T-cell (primary cell): ENCODE data around the gene PSD4. TPM values are rescaled to one million over a fixed set of nuclear protein-coding genes. Genes with fewer than 3 reads are reported as not detected.

ENCODE experiments used
- ATAC-seq, 4 experiments: fragments of 200-7000 bp in 3 of 4; fragments of 150-1000 bp in 1 of 4; cut with Tn5 transposase; replicated peaks in 1 of 4; 1 replicate in 3 of 4; 2 replicates in 1 of 4; pipeline ENCODE4 v1.10.0; 2021; ENCODE audit warnings: moderate library complexity in 3 of 4, mild to moderate bottlenecking in 2 of 4, moderate number of reproducible peaks in 1 of 4
- CTCF ChIA-PET, 2 donors: fragments of 300-600 bp; sonication (Branson Sonifier 250); formaldehyde crosslinking; loops; one replicate each; lab custom pipeline; 2022; ENCODE audit warnings: antibody characterized with exemption in 2 of 2; lab: Charles Lee
- POLR2A ChIA-PET, 2 donors: fragments of 300-600 bp; sonication (Branson Sonifier 250); formaldehyde crosslinking; loops; one replicate each; lab custom pipeline; 2022; ENCODE audit warnings: antibody characterized with exemption in 2 of 2; lab: Charles Lee
- DNase-seq, 35 experiments: peaks; one replicate each; pipeline versions ENCODE4 v3.0.0 to v3.0.0-alpha.2; 2013 to 2023
- H3K27ac ChIP-seq: one replicate; pipeline ENCODE4 v1.5.1; 2013; ENCODE audit warnings: low read length
- H3K27me3 ChIP-seq, 2 experiments: replicated peaks in 1 of 2; 1 replicate in 1 of 2; 2 replicates in 1 of 2; pipeline versions ENCODE4 v1.6.1 to v1.7.0; 2013; ENCODE audit warnings: low read length in 1 of 2, mixed read lengths in 1 of 2; ENCODE audit not compliant: control insufficient read depth in 2 of 2, insufficient read depth in 2 of 2; ENCODE audit errors: extremely low read depth in 1 of 2
- H3K36me3 ChIP-seq, 2 donors: 1 replicate in 1 of 2; 2 replicates in 1 of 2; pipeline versions ENCODE4 v1.6.1 to v1.7.0; 2013; ENCODE audit warnings: low read length in 1 of 2; ENCODE audit not compliant: control insufficient read depth in 2 of 2, insufficient read depth in 1 of 2; ENCODE audit errors: extremely low read depth in 1 of 2
- H3K4me1 ChIP-seq, 2 experiments: 1 replicate in 1 of 2; 2 replicates in 1 of 2; pipeline versions ENCODE4 v1.6.1 to v1.7.0; 2013; ENCODE audit warnings: low read length in 2 of 2, mixed read lengths in 1 of 2; ENCODE audit not compliant: insufficient read depth in 2 of 2, control insufficient read depth in 1 of 2; ENCODE audit errors: extremely low read depth in 1 of 2
- H3K4me3 ChIP-seq, 2 donors: 1 replicate in 1 of 2; 2 replicates in 1 of 2; pipeline versions ENCODE4 v1.5.1 to v1.7.0; 2013; ENCODE audit warnings: mild to moderate bottlenecking in 2 of 2, low read length in 1 of 2, moderate library complexity in 1 of 2; ENCODE audit not compliant: control insufficient read depth in 1 of 2; ENCODE audit errors: extremely low read depth in 1 of 2
- H3K9me3 ChIP-seq: 2 replicates; pipeline ENCODE4 v1.7.0; 2013
- H3K27ac Mint-ChIP-seq, 2 donors: one replicate each; pipeline ENCODE4 v1.8.0; 2020 to 2021; ENCODE audit warnings: mild to moderate bottlenecking in 2 of 2, mixed read lengths in 2 of 2
- H3K27me3 Mint-ChIP-seq, 2 donors: one replicate each; pipeline ENCODE4 v1.8.0; 2021 to 2022; ENCODE audit warnings: mixed read lengths in 2 of 2
- H3K36me3 Mint-ChIP-seq: one replicate; pipeline ENCODE4 v1.8.0; 2021; ENCODE audit warnings: mixed read lengths
- H3K4me1 Mint-ChIP-seq, 3 donors: one replicate each; pipeline ENCODE4 v1.8.0; 2020 to 2022; ENCODE audit warnings: mixed read lengths in 3 of 3, mild to moderate bottlenecking in 1 of 3
- H3K4me3 Mint-ChIP-seq, 3 donors: one replicate each; pipeline ENCODE4 v1.8.0; 2020 to 2022; ENCODE audit warnings: mild to moderate bottlenecking in 3 of 3, mixed read lengths in 3 of 3, moderate library complexity in 3 of 3
- H3K9me3 Mint-ChIP-seq, 3 donors: one replicate each; pipeline ENCODE4 v1.8.0; 2020 to 2022; ENCODE audit warnings: mixed read lengths in 3 of 3
- WGBS: methylation state at CpG from one replicate; pipeline ENCODE4 v1.1.5; 2013; ENCODE audit warnings: missing lambda C conversion rate; ENCODE audit not compliant: insufficient coverage; 5-methylcytosine and 5-hydroxymethylcytosine counted together
- total RNA-seq, 35 experiments: library from RNA in 6 of 35; stranded (reverse) in 6 of 35; fragments of 120-200 nt in 1 of 35; gene quantifications; one replicate each; pipeline versions ENCODE4 v1.2.1 to v1.2.4 and lab custom pipeline; 2013 to 2026

Gene PSD4
- total RNA-seq, 5 donors from 2014 or later (not counting 1 experiment from before 2014, with no cell fraction given) = 145 to 217 (median 150) TPM

- no CpG with 5 or more reads among the region's 6 CpGs for WGBS
- CTCF ChIA-PET = interaction anchor here (1.6 to 1.7 kb wide), 2 partner anchors 13 kb away, joined by 5 read pairs; no protein-coding TSS in a partner anchor
Measured at GRCh38 chr2:113216891-113217454, 43.2 kb downstream of the PSD4 start.

GRCh38 chr2:113217455-113218282 is 43.9 kb downstream of the PSD4 start:
- Histone ChIP-seq H3K36me3 (no peaks in the 10 kb centered on the region), H3K27me3 (peaks cover 0 to 38% of the 10 kb centered on the region in 2 experiments), H3K4me3 (no peak overlapping the region), H3K27ac (no peak overlapping the region), H3K4me1 (peaks cover 9 to 14% of the 10 kb centered on the region in 2 experiments), H3K9me3 (no peaks in the 10 kb centered on the region)
- WGBS = 70% methylated on average over 11 of the region's 15 CpGs
- Mint-ChIP-seq H3K27me3 (peaks cover 0 to 2% of the 10 kb centered on the region in 2 donors), H3K4me3 (peak overlapping the region in 2 of 3 donors; percentile 13 to 51), H3K4me1 (peaks cover 19 to 20% (median 19%) of the 10 kb centered on the region in 3 donors), H3K9me3 (no peaks in the 10 kb centered on the region), H3K27ac (no peak overlapping the region), H3K36me3 (no peaks in the 10 kb centered on the region)
- ChIA-PET CTCF (interaction anchor here (1.6 to 1.7 kb wide), 2 partner anchors 13 to 14 kb away, joined by 5 read pairs; no protein-coding TSS in a partner anchor), POLR2A (no interaction called here)
- peak in 1 of 35 experiments; percentile 19 for DNase-seq
- peak in 2 of 4 experiments; percentile 20 to 36 for ATAC-seq

More at GRCh38 chr2:113216891-113217454, 43.2 kb downstream of the PSD4 start:
- POLR2A ChIA-PET = no interaction called here
- no peaks in the 10 kb centered on the region for H3K9me3 Mint-ChIP-seq
- Histone ChIP-seq H3K36me3 (no peaks in the 10 kb centered on the region), H3K27me3 (peaks cover 0 to 40% of the 10 kb centered on the region in 2 experiments), H3K9me3 (no peaks in the 10 kb centered on the region), H3K27ac (no peak overlapping the region), H3K4me3 (no peak overlapping the region), H3K4me1 (peaks cover 9 to 14% of the 10 kb centered on the region in 2 experiments)
- H3K27me3 Mint-ChIP-seq = peaks cover 0 to 4% of the 10 kb centered on the region in 2 donors
- ATAC-seq (no peak), DNase-seq (no peak)
- H3K27ac Mint-ChIP-seq = no peak overlapping the region
- H3K4me1 Mint-ChIP-seq = peaks cover 19 to 20% (median 19%) of the 10 kb centered on the region in 3 donors
- H3K4me3 Mint-ChIP-seq = peak overlapping the region in 1 of 3 donors; percentile 51
- H3K36me3 Mint-ChIP-seq = no peaks in the 10 kb centered on the region

- Mint-ChIP-seq H3K27ac (no peak overlapping the region), H3K9me3 (no peaks in the 10 kb centered on the region), H3K36me3 (no peaks in the 10 kb centered on the region), H3K4me3 (peak overlapping the region in 1 of 3 donors; percentile 15), H3K4me1 (peaks cover 19 to 20% (median 19%) of the 10 kb centered on the region in 3 donors), H3K27me3 (peaks cover 0 to under 1% of the 10 kb centered on the region in 2 donors)
- DNase-seq (peak in 1 of 35 experiments; percentile 21), ATAC-seq (no peak)
- Histone ChIP-seq H3K9me3 (no peaks in the 10 kb centered on the region), H3K4me3 (no peak overlapping the region), H3K4me1 (peaks cover 9 to 14% of the 10 kb centered on the region in 2 experiments), H3K27me3 (peaks cover 0 to 33% of the 10 kb centered on the region in 2 experiments), H3K27ac (no peak overlapping the region), H3K36me3 (no peaks in the 10 kb centered on the region)
- ChIA-PET POLR2A (no interaction called here), CTCF (no interaction called here)
- WGBS = 92% methylated on average over 4 of the region's 8 CpGs
Measured at GRCh38 chr2:113218283-113219091, 44.7 kb downstream of the PSD4 start.

- Mint-ChIP-seq H3K27ac (no peak overlapping the region), H3K4me3 (no peak overlapping the region), H3K9me3 (no peaks in the 10 kb centered on the region), H3K4me1 (peaks cover 19 to 20% (median 19%) of the 10 kb centered on the region in 3 donors), H3K36me3 (no peaks in the 10 kb centered on the region), H3K27me3 (no peaks in the 10 kb centered on the region)
- Histone ChIP-seq H3K9me3 (no peaks in the 10 kb centered on the region), H3K4me3 (no peak overlapping the region), H3K4me1 (peaks cover 9 to 14% of the 10 kb centered on the region in 2 experiments), H3K27me3 (peaks cover 0 to 28% of the 10 kb centered on the region in 2 experiments), H3K27ac (no peak overlapping the region), H3K36me3 (no peaks in the 10 kb centered on the region)
- ChIA-PET CTCF (no interaction called here), POLR2A (no interaction called here)
- DNase-seq (no peak), ATAC-seq (no peak)
- WGBS = 83% methylated on average over 1 of the region's 2 CpGs
Measured at GRCh38 chr2:113219092-113219441, 45.3 kb downstream of the PSD4 start.

GRCh38 chr2:113219525-113219888 is 45.7 kb downstream of the PSD4 start:
- WGBS = 75% methylated on average over 1 of the region's 5 CpGs
- H3K27ac ChIP-seq = no peak overlapping the region
- no peaks in the 10 kb centered on the region for H3K27me3 Mint-ChIP-seq
- H3K9me3 ChIP-seq = no peaks in the 10 kb centered on the region
- H3K36me3 ChIP-seq = no peaks in the 10 kb centered on the region
- ChIA-PET CTCF (no interaction called here), POLR2A (interaction anchor here in 1 of 2 donors (0.6 kb wide), 1 partner anchor 754 kb away, joined by 3 read pairs; no protein-coding TSS in a partner anchor)
- H3K27me3 ChIP-seq = peaks cover 0 to 28% of the 10 kb centered on the region in 2 experiments
- H3K4me1 ChIP-seq = peaks cover 9 to 14% of the 10 kb centered on the region in 2 experiments
- H3K4me3 Mint-ChIP-seq = no peak overlapping the region
- no peaks in the 10 kb centered on the region for H3K36me3 Mint-ChIP-seq
- H3K4me1 Mint-ChIP-seq = peaks cover 19 to 20% (median 19%) of the 10 kb centered on the region in 3 donors
- no peak for ATAC-seq
- H3K27ac Mint-ChIP-seq = no peak overlapping the region
- no peak for DNase-seq
- no peaks in the 10 kb centered on the region for H3K9me3 Mint-ChIP-seq
- H3K4me3 ChIP-seq = no peak overlapping the region
